Keratinocyte (primary cell): ENCODE data around the gene TMEM107. TPM values are rescaled to one million over a fixed set of nuclear protein-coding genes. Genes with fewer than 3 reads are reported as not detected.

Experiments
- DNase-seq: peaks from one replicate; pipeline ENCODE4 v3.0.0-alpha.2; 2011; ENCODE audit warnings: low read depth, missing footprints, low spot score
- FAIRE-seq: peaks from 2 replicates; lab custom pipeline; 2011; peaks lifted over from hg19 to GRCh38; lab: Jason Lieb, UNC
- H2AFZ ChIP-seq: 2 replicates; pipeline ENCODE4 v1.6.0; 2012; ENCODE audit warnings: low read length, control low read depth, inconsistent platforms; ENCODE audit not compliant: control insufficient read depth
- H3K27ac ChIP-seq: 2 replicates; pipeline ENCODE4 v1.5.1; 2011; ENCODE audit warnings: low read length; ENCODE audit not compliant: control insufficient read depth, insufficient read depth
- H3K27me3 ChIP-seq: 3 replicates; pipeline ENCODE4 v1.6.0; 2011; ENCODE audit warnings: low read length; ENCODE audit not compliant: control insufficient read depth, insufficient read depth; ENCODE audit errors: extremely low read depth
- H3K36me3 ChIP-seq, 2 experiments: 2 replicates in 1 of 2; 3 replicates in 1 of 2; pipeline ENCODE4 v1.5.1; 2011; ENCODE audit warnings: low read length in 2 of 2, mild to moderate bottlenecking in 1 of 2; ENCODE audit not compliant: control insufficient read depth in 2 of 2, insufficient read depth in 2 of 2; ENCODE audit errors: extremely low read depth in 1 of 2
- H3K4me1 ChIP-seq: 3 replicates; pipeline ENCODE4 v1.5.1; 2011; ENCODE audit warnings: low read length; ENCODE audit not compliant: control insufficient read depth, insufficient read depth; ENCODE audit errors: extremely low read depth
- H3K4me2 ChIP-seq: 3 replicates; pipeline ENCODE4 v1.6.0; 2011; ENCODE audit warnings: low read depth, low read length; ENCODE audit not compliant: control insufficient read depth, insufficient read depth; ENCODE audit errors: extremely low read depth
- H3K4me3 ChIP-seq, 3 experiments: fragments of 200-600 bp in 1 of 3; sonication (generic) in 1 of 3; 2 replicates in 2 of 3; 3 replicates in 1 of 3; pipeline ENCODE4 v1.5.1; 2011 to 2016; ENCODE audit warnings: low read length in 3 of 3, mild to moderate bottlenecking in 3 of 3, control low read depth in 2 of 3, inconsistent platforms in 1 of 3, low read depth in 1 of 3, mixed read lengths in 1 of 3, mixed run types in 1 of 3, moderate library complexity in 1 of 3; ENCODE audit not compliant: control insufficient read depth in 2 of 3, insufficient read depth in 2 of 3; ENCODE audit errors: extremely low read depth in 1 of 3
- H3K79me2 ChIP-seq: 2 replicates; pipeline ENCODE4 v1.6.0; 2012; ENCODE audit warnings: low read length; ENCODE audit not compliant: control insufficient read depth, insufficient read depth
- H3K9ac ChIP-seq: 3 replicates; pipeline ENCODE4 v1.6.0; 2011; ENCODE audit warnings: low read length; ENCODE audit not compliant: control insufficient read depth, insufficient read depth; ENCODE audit errors: extremely low read depth
- H3K9me1 ChIP-seq: 3 replicates; pipeline ENCODE4 v1.6.0; 2011; ENCODE audit warnings: low read length; ENCODE audit not compliant: control insufficient read depth, insufficient read depth; ENCODE audit errors: extremely low read depth
- H3K9me3 ChIP-seq: 2 replicates; pipeline ENCODE4 v1.5.1; 2012; ENCODE audit warnings: low read depth, low read length; ENCODE audit not compliant: control insufficient read depth
- H4K20me1 ChIP-seq: 3 replicates; pipeline ENCODE4 v1.6.0; 2011; ENCODE audit warnings: low read length; ENCODE audit not compliant: control insufficient read depth, insufficient read depth; ENCODE audit errors: extremely low read depth
- CTCF ChIP-seq, 3 experiments: IDR thresholded peaks in 1 of 3; conservative IDR thresholded peaks in 1 of 3; optimal IDR thresholded peaks in 1 of 3; 2 replicates in 2 of 3; 3 replicates in 1 of 3; pipeline versions ENCODE3 to v1.5.1; 2011; ENCODE audit warnings: low read length in 3 of 3, mild to moderate bottlenecking in 3 of 3, moderate library complexity in 2 of 3, control low read depth in 1 of 3, inconsistent platforms in 1 of 3; ENCODE audit not compliant: insufficient read depth in 2 of 3; ENCODE audit errors: extremely low read depth in 1 of 3
- EZH2 ChIP-seq: IDR thresholded peaks from one replicate; pipeline ENCODE4 v1.6.1; 2012; ENCODE audit warnings: inconsistent platforms, mild to moderate bottlenecking, low read length, moderate library complexity
- dilution Hi-C: fragments of 300-500 bp; cut with MboI; formaldehyde crosslinking; loops from one replicate; pipeline ENCODE4 v1.7.0; 2020; ENCODE audit warnings: low sequenced_read_pairs; ENCODE audit not compliant: extremely low pct_ligation_motif_present
- polyA plus RNA-seq, 5 experiments: library from polyadenylated mRNA; depleted of rRNA in 3 of 5; stranded (reverse) in 3 of 5; stranded (forward) in 1 of 5; unstranded in 1 of 5; fragments of >200 nt; gene quantifications; 1 replicate in 1 of 5; 2 replicates in 3 of 5; 3 replicates in 1 of 5; pipeline versions ENCODE4 v1.2.1 to v1.2.3, GENCODE V29; 2011 to 2012; ENCODE audit warnings: missing spikeins in 2 of 5, low read depth in 1 of 5, low replicate concordance in 1 of 5

Gene TMEM107
- polyA plus RNA-seq, 1 donor (not counting 4 experiments of a cell fraction or from before 2014, with no cell fraction given), result 19.0 TPM

GRCh38 chr17:8189041-8189710 lies 13.0 kb upstream of the TMEM107 start:
- Histone ChIP-seq H3K27ac (peak overlapping the region; percentile 62), H3K4me2 (peak overlapping the region; percentile 88), H3K9ac (peak overlapping the region; percentile 82), H3K9me3 (no peaks in the 10 kb centered on the region), H3K4me1 (peaks cover 33% of the 10 kb centered on the region), H3K9me1 (no peaks in the 10 kb centered on the region), H3K79me2 (peaks cover 14% of the 10 kb centered on the region), H2AFZ (peak overlapping the region; percentile 67), H4K20me1 (no peaks in the 10 kb centered on the region), H3K4me3 (peak overlapping the region; percentile 73 to 93 (median 84)), H3K36me3 (no peaks in the 10 kb centered on the region), H3K27me3 (no peaks in the 10 kb centered on the region)
- dilution Hi-C loops, result no loop called here
- FAIRE-seq (no peak), DNase-seq (no peak)
- TF ChIP-seq EZH2, result no peak
- no peak for TF ChIP-seq CTCF (optimal IDR thresholded peaks at IDR 0.05 in 1 of 3, IDR thresholded peaks at IDR 0.05 in 1 of 3, conservative IDR thresholded peaks at IDR 0.05 in 1 of 3; ENCODE audit: extremely low read depth in 1 of 3, insufficient read depth in 2 of 3, low read length in 3 of 3)

- Histone ChIP-seq H3K36me3 (no peaks in the 10 kb centered on the region), H4K20me1 (no peaks in the 10 kb centered on the region), H3K9me3 (no peaks in the 10 kb centered on the region), H3K9me1 (no peaks in the 10 kb centered on the region), H3K4me1 (peaks cover 33% of the 10 kb centered on the region), H3K27me3 (no peaks in the 10 kb centered on the region), H3K9ac (peak overlapping the region; percentile 82), H3K79me2 (peaks cover 14% of the 10 kb centered on the region), H3K4me2 (peak overlapping the region; percentile 88), H3K27ac (peak overlapping the region; percentile 28), H2AFZ (no peak overlapping the region), H3K4me3 (peak overlapping the region; percentile 73 to 93 (median 84))
- DNase-seq (no peak), FAIRE-seq (no peak)
- TF ChIP-seq EZH2, result no peak
- no peak for TF ChIP-seq CTCF (optimal IDR thresholded peaks at IDR 0.05 in 1 of 3, IDR thresholded peaks at IDR 0.05 in 1 of 3, conservative IDR thresholded peaks at IDR 0.05 in 1 of 3; ENCODE audit: extremely low read depth in 1 of 3, insufficient read depth in 2 of 3, low read length in 3 of 3)
- dilution Hi-C loops, result no loop called here
These were observed 12.2 kb upstream of the TMEM107 start for GRCh38 chr17:8188263-8188839.
